Measurements from ENCODE around the gene ABHD2.

ABHD2 gene

GRCh38 chr15:89167267-89168176 is 79.3 kb downstream of the ABHD2 start:
- no peak for DNase-seq

GRCh38 chr15:89168316-89168833 is 80.1 kb downstream of the ABHD2 start:
- DNase-seq = no peak

GRCh38 chr15:89170364-89170763 is 82.1 kb downstream of the ABHD2 start:
- no peak for DNase-seq

GRCh38 chr15:89171136-89172072 is 83.1 kb downstream of the ABHD2 start:
- peak; percentile 42 for DNase-seq

GRCh38 chr15:89172921-89173320 is 84.7 kb downstream of the ABHD2 start:
- no peak for DNase-seq

- no peak for DNase-seq
Measured at GRCh38 chr15:89174476-89174875, 86.2 kb downstream of the ABHD2 start.

- no peak for DNase-seq
Measured at GRCh38 chr15:89175617-89176191, 87.4 kb downstream of the ABHD2 start.

GRCh38 chr15:89177116-89177515 is 88.9 kb downstream of the ABHD2 start:
- no peak for DNase-seq

- DNase-seq = peak; percentile 81
Measured at GRCh38 chr15:89177633-89178306, 89.5 kb downstream of the ABHD2 start.

GRCh38 chr15:89178307-89178977 is 90.2 kb downstream of the ABHD2 start:
- DNase-seq = no peak

GRCh38 chr15:89179966-89180875 is 92.0 kb downstream of the ABHD2 start:
- no peak for DNase-seq

- DNase-seq = no peak
Measured at GRCh38 chr15:89184357-89184756, 96.1 kb downstream of the ABHD2 start.

- no peak for DNase-seq
Measured at GRCh38 chr15:89184886-89185526, 96.8 kb downstream of the ABHD2 start.

- no peak for DNase-seq
Measured at GRCh38 chr15:89186803-89187202, 98.5 kb downstream of the ABHD2 start.

- no peak for DNase-seq
Measured at GRCh38 chr15:89187301-89187985, 99.2 kb downstream of the ABHD2 start.

- DNase-seq = no peak
Measured at GRCh38 chr15:89187986-89188514, 99.8 kb downstream of the ABHD2 start.

GRCh38 chr15:89192136-89192535 is 103.9 kb downstream of the ABHD2 start:
- DNase-seq = no peak

GRCh38 chr15:89192766-89193165 is 104.5 kb downstream of the ABHD2 start:
- no peak for DNase-seq

- DNase-seq = no peak
Measured at GRCh38 chr15:89194608-89195007, 106.4 kb downstream of the ABHD2 start.

Data from femur (tissue), 1 donor.